H7 (cell line): ENCODE data around the gene GSTA3. TPM values are rescaled to one million over a fixed set of nuclear protein-coding genes. Genes with fewer than 3 reads are reported as not detected.
A peak's percentile ranks its signal among the peaks of the same experiment; 100 is the strongest.
"Not testable (repeated sequence)": the region's sequence is repeated elsewhere in the genome, so short reads cannot be mapped to it uniquely, and the experiment has no call there.

Experiments used
- DNase-seq: peaks from one replicate; pipeline ENCODE4 v3.0.0; 2012
- H3K27me3 ChIP-seq: 2 replicates; pipeline ENCODE4 v1.6.0; 2011; ENCODE audit warnings: mild to moderate bottlenecking, low read length; ENCODE audit not compliant: control insufficient read depth, insufficient read depth
- H3K36me3 ChIP-seq: replicated peaks from 2 replicates; pipeline ENCODE4 v1.5.1; 2011; ENCODE audit warnings: low read length; ENCODE audit not compliant: control insufficient read depth, insufficient read depth
- H3K4me3 ChIP-seq: 2 replicates; pipeline ENCODE4 v1.5.1; 2011; ENCODE audit warnings: low read depth, mild to moderate bottlenecking, control low read depth, low read length, moderate library complexity; ENCODE audit not compliant: insufficient read depth
- total RNA-seq: library from RNA; depleted of rRNA; stranded (reverse); fragments of >200 nt; shearing (Covaris generic); gene quantifications from 2 replicates; pipeline ENCODE4 v1.2.3, GENCODE V29; 2014

The GSTA3 gene
- total RNA-seq, 1 experiment from 2014 or later, result not detected

GRCh38 chr6:52893221-52893620 is 16.3 kb downstream of the GSTA3 start:
- Histone ChIP-seq H3K4me3 (no peak overlapping the region), H3K36me3 (no peaks in the 10 kb centered on the region), H3K27me3 (no peaks in the 10 kb centered on the region)
- DNase-seq, result no peak

DNA sequence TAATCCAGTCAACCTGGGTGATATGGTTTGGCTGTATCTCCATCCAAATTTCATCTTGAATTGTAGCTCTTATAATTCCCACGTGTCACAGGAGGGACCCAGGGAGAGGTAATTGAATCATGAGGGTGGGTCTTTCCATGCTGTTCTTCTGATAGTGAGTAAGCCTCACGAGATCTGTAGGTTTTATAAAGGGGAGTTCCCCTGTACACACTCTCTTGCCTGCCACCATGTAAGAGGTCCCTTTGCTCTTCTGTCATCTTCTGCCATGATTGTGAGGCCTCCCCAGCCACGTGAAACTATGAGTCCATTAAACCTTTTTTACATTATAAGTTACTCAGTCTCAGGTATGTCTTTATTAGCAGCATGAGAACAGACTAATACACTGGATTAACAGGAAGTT is 19.5 kb downstream of the GSTA3 start:
- no peaks in the 10 kb centered on the region for H3K36me3 ChIP-seq
- no peaks in the 10 kb centered on the region for H3K27me3 ChIP-seq
- H3K4me3 ChIP-seq, result no peak overlapping the region
- no peak for DNase-seq

GRCh38 chr6:52887910-52888524 is 21.5 kb downstream of the GSTA3 start:
- no peak for DNase-seq
- no peaks in the 10 kb centered on the region for H3K27me3 ChIP-seq
- H3K4me3 ChIP-seq, result no peak overlapping the region
- no peaks in the 10 kb centered on the region for H3K36me3 ChIP-seq

- Histone ChIP-seq H3K36me3 (no peaks in the 10 kb centered on the region), H3K4me3 (peak overlapping the region; percentile 46), H3K27me3 (no peaks in the 10 kb centered on the region; the same call in 1 of the 2 replicates)
- DNase-seq, result peak; percentile 79
Observed at GRCh38 chr6:52881996-52882841, 27.3 kb downstream of the GSTA3 start.

- DNase-seq, result no peak
- no peaks in the 10 kb centered on the region; the same call in 1 of the 2 replicates for H3K27me3 ChIP-seq
- no peak overlapping the region for H3K4me3 ChIP-seq
- H3K36me3 ChIP-seq, result no peaks in the 10 kb centered on the region
Observed at GRCh38 chr6:52881662-52881995, 27.9 kb downstream of the GSTA3 start.

GRCh38 chr6:52877786-52878185 is 31.7 kb downstream of the GSTA3 start:
- Histone ChIP-seq H3K36me3 (no peaks in the 10 kb centered on the region), H3K27me3 (no peaks in the 10 kb centered on the region; the same call in 1 of the 2 replicates), H3K4me3 (no peak overlapping the region)
- no peak for DNase-seq

DNA sequence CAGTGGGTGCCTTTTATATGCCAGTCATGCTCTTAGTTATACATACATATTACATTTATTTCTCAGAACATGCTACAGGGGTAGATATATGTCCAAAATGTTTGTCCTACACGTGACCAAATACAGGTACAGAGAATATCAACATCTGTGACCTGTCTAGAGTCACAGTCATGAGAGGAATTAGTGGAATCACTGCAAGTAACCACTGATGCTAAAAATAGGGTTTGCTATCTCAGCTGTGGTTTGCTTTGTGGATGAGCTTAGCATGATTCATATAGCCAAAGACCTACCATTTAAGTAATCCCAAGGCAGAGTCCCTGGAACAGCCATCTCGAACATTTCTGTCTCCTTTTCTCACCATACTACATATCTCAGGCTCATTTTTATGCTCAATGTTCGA is 32.3 kb downstream of the GSTA3 start:
- H3K36me3 ChIP-seq, result no peaks in the 10 kb centered on the region
- no peak for DNase-seq
- no peak overlapping the region for H3K4me3 ChIP-seq
- H3K27me3 ChIP-seq, result no peaks in the 10 kb centered on the region; the same call in 1 of the 2 replicates

DNA sequence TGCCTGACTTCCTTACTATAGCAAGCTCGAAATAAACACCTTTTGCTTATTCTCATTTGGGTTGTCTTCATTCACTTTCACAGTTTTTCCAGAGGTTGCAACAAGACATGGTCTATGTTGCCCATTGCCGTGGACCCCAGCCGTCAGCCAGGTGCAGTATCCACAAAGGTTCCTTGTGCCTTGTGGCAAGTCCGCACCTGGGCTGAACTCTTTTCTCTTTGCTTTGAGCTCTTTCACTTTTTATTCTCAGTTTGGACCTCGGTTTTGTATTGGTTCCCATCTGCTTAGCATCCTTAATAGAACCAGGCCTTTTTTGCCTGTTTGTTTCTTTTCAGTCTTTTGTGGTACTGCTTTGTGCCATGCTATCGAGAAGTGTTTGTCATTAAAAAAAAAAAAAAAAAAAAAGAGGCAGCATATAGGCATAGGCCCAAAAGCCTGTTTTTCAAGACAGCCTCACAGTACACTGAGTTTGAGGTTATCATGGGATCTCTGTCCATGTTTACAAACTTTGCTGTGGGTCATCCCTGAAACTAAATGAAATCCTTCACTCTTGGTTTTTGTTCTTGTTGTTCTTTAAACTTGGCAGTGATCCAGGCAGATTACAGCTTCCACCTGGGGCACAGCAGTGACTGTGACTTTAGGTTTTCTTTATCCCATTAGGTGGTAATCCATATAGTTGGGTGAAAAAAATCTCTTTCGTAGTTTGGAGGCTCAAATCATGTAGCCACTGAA is 33.3 kb downstream of the GSTA3 start:
- no peak overlapping the region for H3K4me3 ChIP-seq
- H3K27me3 ChIP-seq, result no peaks in the 10 kb centered on the region; the same call in 1 of the 2 replicates
- H3K36me3 ChIP-seq, result no peaks in the 10 kb centered on the region
- DNase-seq, result no peak

GRCh38 chr6:52872031-52872430 is 37.5 kb downstream of the GSTA3 start:
- no peak for DNase-seq
- Histone ChIP-seq H3K4me3 (no peak overlapping the region), H3K27me3 (no peaks in the 10 kb centered on the region), H3K36me3 (no peaks in the 10 kb centered on the region)

DNA sequence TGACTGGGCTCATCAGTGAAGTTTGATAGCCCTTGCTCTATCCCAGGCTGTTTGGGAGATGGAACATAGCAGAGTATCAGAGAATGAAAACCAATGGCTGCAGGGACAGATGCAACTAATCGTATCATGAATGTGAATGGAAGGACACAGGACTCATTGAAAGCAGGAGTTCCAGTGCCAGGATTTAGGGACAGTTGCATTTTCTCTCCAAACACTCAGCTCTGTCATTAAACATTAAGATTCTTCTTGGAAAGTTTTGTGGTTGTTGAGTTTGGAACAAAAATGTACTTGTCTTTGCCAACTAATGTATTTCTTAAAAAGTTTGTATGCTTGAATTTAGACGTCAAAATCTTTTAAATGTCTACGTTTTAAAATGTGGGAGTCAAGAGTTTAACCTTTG is 37.9 kb downstream of the GSTA3 start:
- no peaks in the 10 kb centered on the region for H3K36me3 ChIP-seq
- no peak overlapping the region for H3K4me3 ChIP-seq
- no peak for DNase-seq
- no peaks in the 10 kb centered on the region for H3K27me3 ChIP-seq

- H3K36me3 ChIP-seq, DNase-seq, H3K27me3 ChIP-seq, H3K4me3 ChIP-seq: not testable (repeated sequence)
Observed at GRCh38 chr6:52870335-52871091, 39.0 kb downstream of the GSTA3 start.

DNA sequence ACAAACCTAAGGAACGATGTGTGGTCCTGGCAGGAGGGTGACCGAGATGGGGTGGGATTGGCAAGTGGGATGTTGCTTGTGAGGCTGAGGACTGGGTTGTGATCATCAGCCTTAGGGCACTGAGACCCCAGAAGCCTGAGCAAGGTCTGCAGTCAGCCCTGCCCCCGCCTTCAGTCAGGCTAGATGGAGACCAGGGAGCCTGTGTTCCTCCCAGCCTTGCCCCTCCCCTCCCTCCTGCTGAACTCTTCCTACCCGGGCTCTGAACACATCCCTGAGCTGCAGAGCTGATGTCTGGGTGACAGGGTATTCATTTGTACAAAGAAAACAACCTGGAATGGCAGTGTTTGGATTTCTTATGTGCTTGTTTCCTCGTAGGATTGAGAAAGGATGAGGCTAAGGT is 40.6 kb downstream of the GSTA3 start:
- DNase-seq, H3K27me3 ChIP-seq, H3K36me3 ChIP-seq, H3K4me3 ChIP-seq: not testable (repeated sequence)

DNA sequence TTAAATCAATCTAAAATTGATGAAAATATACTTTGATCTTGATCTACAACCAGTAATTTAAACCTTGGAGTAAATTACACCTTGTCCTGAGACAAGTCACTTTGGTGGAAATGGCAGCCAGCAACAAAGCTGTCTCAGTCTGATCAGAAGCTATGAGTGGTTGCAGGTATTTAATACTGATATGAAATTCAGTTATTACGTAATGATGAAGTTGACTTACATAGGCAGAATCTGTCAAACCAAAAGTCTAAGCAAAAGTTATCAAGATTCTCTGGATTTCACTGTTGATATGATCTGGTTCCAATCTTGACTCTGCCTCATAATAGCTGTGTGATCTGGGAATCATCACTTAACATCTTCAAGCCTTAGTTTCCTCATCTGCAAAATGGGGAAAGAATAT is 41.3 kb downstream of the GSTA3 start:
- H3K36me3 ChIP-seq, result no peaks in the 10 kb centered on the region
- no peak overlapping the region for H3K4me3 ChIP-seq

DNA sequence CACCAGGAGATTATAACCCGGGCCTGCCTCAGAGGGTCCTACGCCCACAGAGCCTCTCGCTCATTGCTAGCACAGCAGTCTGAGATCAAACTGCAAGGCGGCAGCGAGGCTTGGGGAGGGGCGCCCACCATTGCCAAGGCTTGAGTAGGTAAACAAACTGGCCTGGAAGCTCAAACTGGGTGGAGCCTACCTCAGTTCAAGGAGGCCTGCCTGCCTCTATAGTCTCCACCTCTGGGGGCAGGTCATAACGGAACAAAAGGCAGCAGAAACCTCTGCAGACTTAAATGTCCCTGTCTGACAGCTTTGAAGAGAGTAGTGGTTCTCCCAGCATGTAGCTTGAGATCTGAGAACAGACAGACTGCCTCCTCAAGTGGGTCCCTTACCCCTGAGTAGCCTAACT is 48.3 kb downstream of the GSTA3 start:
- H3K27me3 ChIP-seq, H3K36me3 ChIP-seq, H3K4me3 ChIP-seq, DNase-seq: not testable (repeated sequence)

More for the DNA sequence above, 41.3 kb downstream of the GSTA3 start:
- no peaks in the 10 kb centered on the region for H3K27me3 ChIP-seq
- DNase-seq, result no peak
